GM12874 (cell line): ENCODE results near the gene PLEKHG4B.

Source experiments
- CTCF ChIP-seq: IDR thresholded peaks from 2 replicates; pipeline ENCODE4 v1.5.1; 2011; ENCODE audit warnings: low read depth, mild to moderate bottlenecking, control low read depth, low read length, moderate library complexity; ENCODE audit not compliant: insufficient read depth

The PLEKHG4B gene

GRCh38 chr5:89337-90286 lies 2.4 kb upstream of the PLEKHG4B start:
- no peak for TF ChIP-seq CTCF

- TF ChIP-seq CTCF: no peak
Measured at GRCh38 chr5:90590-91547, 1.1 kb upstream of the PLEKHG4B start.

GRCh38 chr5:92401-93220 lies 643 bp downstream of the PLEKHG4B start:
- TF ChIP-seq CTCF: no peak

- no peak for TF ChIP-seq CTCF
Measured at GRCh38 chr5:93221-93980, 1.4 kb downstream of the PLEKHG4B start.

- no peak for TF ChIP-seq CTCF
Measured at GRCh38 chr5:94113-94892, 2.3 kb downstream of the PLEKHG4B start.

GRCh38 chr5:95241-95980 lies 3.4 kb downstream of the PLEKHG4B start:
- no peak for TF ChIP-seq CTCF
